Activated CD4-positive, alpha-beta T cell treated with anti-CD3 and anti-CD28 coated beads for 24 hours (primary cell): Measurements from ENCODE around the gene B4GALNT4.
"Not testable (repeated sequence)": the region's sequence is repeated elsewhere in the genome, so short reads cannot be mapped to it uniquely, and the experiment has no call there.

ENCODE experiments used
- DNase-seq, 2 donors: peaks; one replicate each; pipeline ENCODE4 v3.0.0-alpha.2; 2020; ENCODE audit warnings: low read depth in 2 of 2

Gene B4GALNT4

GRCh38 chr11:392102-392777, 22.9 kb downstream of the B4GALNT4 start:
- DNase-seq: no peak

GRCh38 chr11:393219-394033, 24.1 kb downstream of the B4GALNT4 start:
- no peak for DNase-seq

GRCh38 chr11:394034-394857, 24.9 kb downstream of the B4GALNT4 start, which contains the start of gene PKP3:
PKP3 (plus strand) TSS chr11:394209; CDS start chr11:394293, 84 bp downstream.
- DNase-seq: no peak

- DNase-seq: no peak
Observed at GRCh38 chr11:394858-395655, 25.8 kb downstream of the B4GALNT4 start.

GRCh38 chr11:395866-396265, 26.6 kb downstream of the B4GALNT4 start:
- DNase-seq: no peak

GRCh38 chr11:396511-396947, 27.2 kb downstream of the B4GALNT4 start:
- no peak for DNase-seq

GRCh38 chr11:396948-397548, 27.7 kb downstream of the B4GALNT4 start:
- DNase-seq: no peak

- no peak for DNase-seq
Observed at GRCh38 chr11:398826-399225, 29.5 kb downstream of the B4GALNT4 start.

- no peak for DNase-seq
Observed at GRCh38 chr11:399731-400211, 30.5 kb downstream of the B4GALNT4 start.

GRCh38 chr11:400241-400689, 31.0 kb downstream of the B4GALNT4 start:
- no peak for DNase-seq

GRCh38 chr11:401196-401595, 31.9 kb downstream of the B4GALNT4 start:
- DNase-seq: not testable (repeated sequence)

GRCh38 chr11:403021-403760, 33.9 kb downstream of the B4GALNT4 start:
- no peak for DNase-seq

GRCh38 chr11:403761-404431, 34.6 kb downstream of the B4GALNT4 start:
- no peak for DNase-seq

GRCh38 chr11:404551-405264, 35.4 kb downstream of the B4GALNT4 start:
- no peak for DNase-seq

GRCh38 chr11:405323-405953, 36.1 kb downstream of the B4GALNT4 start:
- DNase-seq: no peak

GRCh38 chr11:405954-406795, 36.9 kb downstream of the B4GALNT4 start:
- no peak for DNase-seq
